PC-9 (cell line): ENCODE measurements around the gene SHISAL1. TPM values are rescaled to one million over a fixed set of nuclear protein-coding genes. Genes with fewer than 3 reads are reported as not detected.

Source experiments
- BruUV-seq: library from RNA; stranded (reverse); fragments of 400-500 nt; replicated peaks from 2 replicates; lab custom pipeline; 2021; lab: Mats Ljungman, UMichigan
- CTCF ChIA-PET: fragments of 300-600 bp; sonication (Branson Sonifier 250); formaldehyde crosslinking; loops from one replicate; lab custom pipeline; 2022; ENCODE audit warnings: antibody characterized with exemption; lab: Charles Lee
- POLR2A ChIA-PET: fragments of 300-600 bp; sonication (Branson Sonifier 250); formaldehyde crosslinking; loops from one replicate; lab custom pipeline; 2022; ENCODE audit warnings: antibody characterized with exemption; ENCODE audit not compliant: unreplicated experiment; lab: Charles Lee
- DNase-seq, 2 experiments: peaks; one replicate each; pipeline versions ENCODE4 v3.0.0 to v3.0.0-alpha.2; 2015 to 2022; ENCODE audit warnings: mixed read lengths in 1 of 2
- H2AFZ ChIP-seq: fragments of 200-600 bp; sonication (generic); 2 replicates; pipeline ENCODE4 v1.8.1; 2017; ENCODE audit warnings: antibody characterized with exemption
- H3F3A ChIP-seq: fragments of 200-600 bp; sonication (generic); 2 replicates; pipeline ENCODE4 v1.8.1; 2017; ENCODE audit warnings: antibody characterized with exemption, mild to moderate bottlenecking, low read depth; ENCODE audit not compliant: insufficient read depth
- H3K27ac ChIP-seq: fragments of 200-600 bp; sonication (generic); 2 replicates; pipeline ENCODE4 v1.6.1; 2016; ENCODE audit warnings: mixed run types
- H3K27me3 ChIP-seq: fragments of 200-600 bp; sonication (generic); 2 replicates; pipeline ENCODE4 v1.6.1; 2016; ENCODE audit warnings: low read depth, mixed run types; ENCODE audit not compliant: insufficient read depth
- H3K36me3 ChIP-seq: fragments of 200-600 bp; sonication (generic); 2 replicates; pipeline ENCODE4 v1.6.1; 2016; ENCODE audit warnings: low read depth, mixed run types
- H3K4me1 ChIP-seq: fragments of 200-600 bp; sonication (generic); replicated peaks from 2 replicates; pipeline ENCODE4 v1.6.1; 2016; ENCODE audit warnings: mixed run types; ENCODE audit not compliant: insufficient read depth
- H3K4me2 ChIP-seq: fragments of 200-600 bp; sonication (generic); 2 replicates; pipeline ENCODE4 v1.6.1; 2017; ENCODE audit warnings: mixed run types
- H3K4me3 ChIP-seq: fragments of 200-600 bp; sonication (generic); 2 replicates; pipeline ENCODE4 v1.6.1; 2016; ENCODE audit warnings: mixed run types
- H3K79me2 ChIP-seq: fragments of 200-600 bp; sonication (generic); 2 replicates; pipeline ENCODE4 v1.6.1; 2017; ENCODE audit warnings: low read depth, mixed run types
- H3K9me2 ChIP-seq: fragments of 200-600 bp; sonication (generic); 2 replicates; pipeline ENCODE4 v1.8.1; 2017; ENCODE audit warnings: mild to moderate bottlenecking; ENCODE audit not compliant: insufficient read depth
- H3K9me3 ChIP-seq: fragments of 200-600 bp; sonication (generic); 2 replicates; pipeline ENCODE4 v1.8.1; 2016; ENCODE audit warnings: low read depth; ENCODE audit not compliant: insufficient read depth
- H4K20me1 ChIP-seq: fragments of 200-600 bp; sonication (generic); 2 replicates; pipeline ENCODE4 v1.8.1; 2017; ENCODE audit not compliant: insufficient read depth
- CTCF ChIP-seq: fragments of 200-600 bp; sonication (generic); conservative IDR thresholded peaks from 2 replicates; pipeline ENCODE4 v1.6.1; 2017; ENCODE audit warnings: mixed run types, antibody characterized with exemption, mild to moderate bottlenecking, moderate library complexity
- EZH2 ChIP-seq: fragments of 200-600 bp; sonication (generic); IDR thresholded peaks from 2 replicates; pipeline ENCODE4 v1.8.0; 2017; ENCODE audit warnings: antibody characterized with exemption, low read depth
- intact Hi-C: fragments of 100-400 bp; cut with micrococcal nuclease; formaldehyde crosslinking; loops from one replicate; pipeline ENCODE4 v1.10.0; 2022; ENCODE audit not compliant: unreplicated experiment
- total RNA-seq: library from RNA; stranded (reverse); gene quantifications from 2 replicates; pipeline ENCODE4 v1.2.3, GENCODE V29; 2021

SHISAL1 gene
- total RNA-seq, 1 experiment from 2014 or later = 0.94 TPM

DNA sequence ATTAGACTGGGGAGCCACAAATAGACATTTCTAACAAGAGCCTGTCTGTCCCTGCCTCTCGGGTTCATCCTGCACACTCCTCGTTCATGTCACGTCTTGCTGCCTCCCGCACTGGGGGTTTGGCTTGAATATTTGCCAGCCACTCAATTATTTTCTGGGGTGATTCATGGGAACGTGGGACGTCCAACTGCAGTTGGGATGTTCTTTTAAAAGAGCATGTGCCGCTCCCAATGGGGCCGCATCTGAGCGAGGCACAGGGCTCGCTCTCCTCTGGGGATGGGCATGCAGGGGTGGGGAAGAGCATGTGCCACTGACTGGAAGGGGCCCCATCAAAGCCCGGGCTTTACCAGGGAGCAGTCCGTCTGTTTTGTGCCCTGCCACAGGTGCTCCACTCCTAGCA is 88.6 kb downstream of the SHISAL1 start:
- Histone ChIP-seq H3K9me3 (no peaks in the 10 kb centered on the region), H3K27ac (no peak overlapping the region), H2AFZ (no peak overlapping the region), H3K4me2 (no peak overlapping the region), H3F3A (no peaks in the 10 kb centered on the region), H3K4me1 (no peaks in the 10 kb centered on the region), H3K79me2 (no peaks in the 10 kb centered on the region), H3K27me3 (peaks cover 51% of the 10 kb centered on the region), H4K20me1 (no peaks in the 10 kb centered on the region), H3K36me3 (no peaks in the 10 kb centered on the region), H3K9me2 (no peaks in the 10 kb centered on the region), H3K4me3 (no peak overlapping the region)
- TF ChIP-seq EZH2 = no peak
- TF ChIP-seq CTCF = no peak
- intact Hi-C loops = no loop called here
- ChIA-PET POLR2A (no interaction called here), CTCF (no interaction called here)
- DNase-seq = no peak
- no TSS peak for BruUV-seq

- Histone ChIP-seq H3K4me2 (no peak overlapping the region), H3F3A (no peaks in the 10 kb centered on the region), H3K9me3 (no peaks in the 10 kb centered on the region), H3K4me1 (no peaks in the 10 kb centered on the region), H3K79me2 (no peaks in the 10 kb centered on the region), H3K36me3 (no peaks in the 10 kb centered on the region), H3K27me3 (peaks cover 55% of the 10 kb centered on the region), H4K20me1 (no peaks in the 10 kb centered on the region), H3K9me2 (no peaks in the 10 kb centered on the region), H3K4me3 (no peak overlapping the region), H2AFZ (no peak overlapping the region), H3K27ac (no peak overlapping the region)
- DNase-seq = no peak
- TF ChIP-seq EZH2 (no peak), CTCF (no peak)
- ChIA-PET POLR2A (no interaction called here), CTCF (interaction anchor here (0.6 kb wide), 1 partner anchor 209 kb away, joined by 3 read pairs; no protein-coding TSS in a partner anchor)
- BruUV-seq = no TSS peak
- intact Hi-C loops = no loop called here
Observed at GRCh38 chr22:44221710-44222475, 90.9 kb downstream of the SHISAL1 start.

DNA sequence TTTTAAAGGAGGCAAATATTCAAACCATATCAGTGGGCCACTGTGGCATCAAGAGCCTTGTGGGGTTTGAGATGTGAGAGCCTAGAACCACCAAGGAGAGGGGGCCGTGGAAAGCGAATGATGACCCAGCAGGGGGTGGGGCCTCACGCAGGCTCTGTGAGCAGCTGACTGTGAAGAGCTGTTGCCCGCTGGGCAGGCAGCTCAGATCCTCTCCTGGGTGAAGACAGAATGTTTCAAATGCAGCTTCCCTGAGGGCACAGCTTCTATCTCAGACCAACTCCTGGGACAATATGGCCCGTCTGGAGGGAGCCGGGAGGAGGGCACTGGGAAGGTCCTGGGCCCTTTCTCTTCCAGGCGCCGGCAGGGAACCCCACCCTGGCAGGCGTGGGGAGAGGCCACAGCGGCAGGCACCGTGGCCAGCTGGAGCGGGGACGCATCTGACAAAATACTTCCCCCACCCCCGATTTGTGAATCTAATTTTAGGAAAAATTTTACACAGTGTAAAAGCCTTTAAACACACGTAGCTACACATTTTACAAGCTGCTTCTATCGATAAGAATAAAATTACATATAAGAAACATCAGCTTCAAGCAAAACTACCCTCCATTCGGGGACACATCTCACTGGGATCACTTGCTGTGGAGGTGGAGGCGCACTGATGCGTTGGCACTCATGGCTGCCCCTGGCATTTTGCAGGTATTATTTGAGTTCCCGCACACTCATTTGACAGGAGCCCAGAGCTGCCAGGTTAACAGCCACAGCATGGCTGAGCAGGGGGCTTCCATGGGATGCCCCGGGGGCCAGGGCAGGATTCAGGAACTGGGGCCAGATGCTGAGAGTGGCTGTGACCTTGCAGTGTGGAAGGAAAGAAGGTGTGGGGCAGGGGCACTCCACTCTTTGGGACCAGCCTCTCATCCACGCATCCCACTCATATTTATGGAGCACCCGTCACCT is 91.7 kb downstream of the SHISAL1 start:
- intact Hi-C loops = no loop called here
- Histone ChIP-seq H2AFZ (no peak overlapping the region), H3F3A (no peaks in the 10 kb centered on the region; the same call in 1 of the 2 replicates), H3K9me2 (no peaks in the 10 kb centered on the region), H3K27ac (no peak overlapping the region), H3K4me3 (no peak overlapping the region), H3K36me3 (no peaks in the 10 kb centered on the region), H4K20me1 (no peaks in the 10 kb centered on the region), H3K4me2 (no peak overlapping the region), H3K79me2 (no peaks in the 10 kb centered on the region), H3K9me3 (no peaks in the 10 kb centered on the region), H3K27me3 (peaks cover 55% of the 10 kb centered on the region), H3K4me1 (no peaks in the 10 kb centered on the region)
- ChIA-PET POLR2A (no interaction called here), CTCF (no interaction called here)
- no TSS peak for BruUV-seq
- no peak for DNase-seq
- TF ChIP-seq EZH2 = no peak
- no peak for TF ChIP-seq CTCF
